Endothelial cell of umbilical vein (primary cell): ENCODE results near the gene GOLGA6L10. TPM values are rescaled to one million over a fixed set of nuclear protein-coding genes. Genes with fewer than 3 reads are reported as not detected.

Experiments used
- BruUV-seq: library from RNA; stranded (reverse); fragments of 400-500 nt; replicated peaks from 2 replicates; lab custom pipeline; 2021; lab: Mats Ljungman, UMichigan
- CTCF ChIA-PET: fragments of 300-600, 350-600 bp; sonication (Branson Sonifier 250); formaldehyde crosslinking; loops from one replicate; lab custom pipeline; 2021; ENCODE audit warnings: antibody characterized with exemption, inconsistent platforms; lab: Charles Lee
- POLR2A ChIA-PET: fragments of 300-600, 350-600 bp; sonication (Branson Sonifier 250); formaldehyde crosslinking; loops from one replicate; lab custom pipeline; 2021; ENCODE audit warnings: antibody characterized with exemption, inconsistent platforms; lab: Charles Lee
- DNase-seq: peaks from one replicate; pipeline ENCODE4 v3.0.0-alpha.2; 2011; ENCODE audit warnings: low read depth, low spot score
- FAIRE-seq: peaks from 2 replicates; lab custom pipeline; 2011; peaks lifted over from hg19 to GRCh38; lab: Jason Lieb, UNC
- H2AFZ ChIP-seq: 2 replicates; pipeline ENCODE4 v1.6.0; 2012; ENCODE audit warnings: low read depth, low read length, control low read depth, inconsistent platforms
- H3K27ac ChIP-seq: 2 replicates; pipeline ENCODE4 v1.5.1; 2011; ENCODE audit warnings: low read depth, mild to moderate bottlenecking, control low read depth, low read length, moderate library complexity; ENCODE audit not compliant: insufficient read depth
- H3K27me3 ChIP-seq, 2 experiments: 2 replicates each; pipeline versions ENCODE4 v1.6.0 to v1.6.1; 2011; ENCODE audit warnings: low read length in 2 of 2, mixed read lengths in 1 of 2; ENCODE audit not compliant: control insufficient read depth in 2 of 2, insufficient read depth in 2 of 2
- H3K36me3 ChIP-seq, 2 experiments: 2 replicates in 1 of 2; 3 replicates in 1 of 2; pipeline ENCODE4 v1.5.1; 2011; ENCODE audit warnings: low read length in 2 of 2, mild to moderate bottlenecking in 1 of 2, moderate library complexity in 1 of 2; ENCODE audit not compliant: control insufficient read depth in 2 of 2, insufficient read depth in 2 of 2; ENCODE audit errors: extremely low read depth in 1 of 2
- H3K4me1 ChIP-seq: 3 replicates; pipeline ENCODE4 v1.5.1; 2011; ENCODE audit warnings: mild to moderate bottlenecking, low read length; ENCODE audit not compliant: control insufficient read depth, insufficient read depth; ENCODE audit errors: extremely low read depth
- H3K4me2 ChIP-seq: 2 replicates; pipeline ENCODE4 v1.6.1; 2011; ENCODE audit warnings: low read length, control low read depth, mixed read lengths; ENCODE audit not compliant: insufficient read depth
- H3K4me3 ChIP-seq, 3 experiments: fragments of 200-600 bp in 1 of 3; sonication (generic), shearing (Covaris generic) in 1 of 3; replicated peaks in 1 of 3; 2 replicates each; pipeline ENCODE4 v1.5.1; 2011 to 2016; ENCODE audit warnings: control low read depth in 3 of 3, low read length in 3 of 3, mild to moderate bottlenecking in 2 of 3, inconsistent platforms in 1 of 3, low read depth in 1 of 3, moderate library complexity in 1 of 3; ENCODE audit not compliant: insufficient read depth in 1 of 3
- H3K79me2 ChIP-seq: 2 replicates; pipeline ENCODE4 v1.6.0; 2012; ENCODE audit warnings: low read length, inconsistent platforms; ENCODE audit not compliant: control insufficient read depth, insufficient read depth
- H3K9ac ChIP-seq: replicated peaks from 2 replicates; pipeline ENCODE3; 2011; ENCODE audit warnings: low read length, control low read depth; ENCODE audit not compliant: insufficient read depth; ENCODE audit errors: extremely low read depth
- H3K9me1 ChIP-seq: replicated peaks from 3 replicates; pipeline ENCODE4 v1.6.0; 2011; ENCODE audit warnings: mild to moderate bottlenecking, low read length; ENCODE audit not compliant: control insufficient read depth, insufficient read depth; ENCODE audit errors: extremely low read depth
- H3K9me3 ChIP-seq: replicated peaks from 2 replicates; pipeline ENCODE4 v1.5.1; 2012; ENCODE audit warnings: low read length, inconsistent platforms; ENCODE audit not compliant: control insufficient read depth, insufficient read depth
- H4K20me1 ChIP-seq: replicated peaks from 2 replicates; pipeline ENCODE3; 2011; ENCODE audit warnings: mild to moderate bottlenecking, low read length; ENCODE audit not compliant: control insufficient read depth, insufficient read depth; ENCODE audit errors: extremely low read depth
- CTCF ChIP-seq, 2 donors: IDR thresholded peaks; 1 replicate in 1 of 2; 2 replicates in 1 of 2; pipeline ENCODE4 v1.5.1; 2011; ENCODE audit warnings: low read length in 2 of 2, mild to moderate bottlenecking in 2 of 2, moderate library complexity in 2 of 2, control low read depth in 1 of 2, inconsistent platforms in 1 of 2, low read depth in 1 of 2; ENCODE audit not compliant: insufficient read depth in 1 of 2; ENCODE audit errors: extremely low read depth in 1 of 2
- EZH2 ChIP-seq: IDR thresholded peaks from 2 replicates; pipeline ENCODE4 v1.6.1; 2012; ENCODE audit warnings: borderline replicate concordance, low read depth, mild to moderate bottlenecking, moderate library complexity, low read length, inconsistent platforms; ENCODE audit not compliant: severe bottlenecking
- FOS ChIP-seq: IDR thresholded peaks from 2 replicates; pipeline ENCODE4 v1.6.1; 2011; ENCODE audit warnings: mild to moderate bottlenecking, low read length, moderate library complexity, borderline replicate concordance; ENCODE audit not compliant: insufficient read depth
- GATA2 ChIP-seq: IDR thresholded peaks from 2 replicates; pipeline ENCODE4 v1.7.0; 2011; ENCODE audit warnings: low read depth, mild to moderate bottlenecking, moderate library complexity, mixed read lengths, low read length; ENCODE audit not compliant: insufficient read length, insufficient read depth
- JUN ChIP-seq: IDR thresholded peaks from 2 replicates; pipeline ENCODE4 v1.6.1; 2011; ENCODE audit warnings: borderline replicate concordance, low read depth; ENCODE audit not compliant: insufficient read length, insufficient read depth
- MAX ChIP-seq: IDR thresholded peaks from 2 replicates; pipeline ENCODE4 v1.6.1; 2011; ENCODE audit not compliant: insufficient read depth, insufficient read length
- MYC ChIP-seq: IDR thresholded peaks from one replicate; pipeline ENCODE4 v1.6.1; 2011; ENCODE audit warnings: mild to moderate bottlenecking, low read depth, low read length
- POLR2A ChIP-seq: IDR thresholded peaks from 2 replicates; pipeline ENCODE4 v1.6.1; 2012; ENCODE audit warnings: low read depth, mild to moderate bottlenecking, control low read depth, low read length
- POLR2AphosphoS5 ChIP-seq: IDR thresholded peaks from 2 replicates; pipeline ENCODE4 v1.6.1; 2012; ENCODE audit warnings: low read depth, mild to moderate bottlenecking, control low read depth, low read length, moderate library complexity; ENCODE audit not compliant: insufficient read depth
- dilution Hi-C: fragments of 300-500 bp; cut with MboI; formaldehyde crosslinking; loops from one replicate; pipeline ENCODE4 v1.15.0; 2019; ENCODE audit warnings: low sequenced_read_pairs; ENCODE audit not compliant: extremely low pct_ligation_motif_present
- intact Hi-C: fragments of 100-400 bp; cut with micrococcal nuclease; formaldehyde crosslinking; loops from one replicate; pipeline ENCODE4 v1.10.0; 2022
- polyA plus RNA-seq, 4 experiments: library from polyadenylated mRNA; depleted of rRNA in 3 of 4; stranded (reverse) in 3 of 4; unstranded in 1 of 4; fragments of >200 nt; gene quantifications; 2 replicates each; pipeline versions ENCODE4 v1.2.1 to v1.2.3, GENCODE V29; 2011 to 2012; ENCODE audit warnings: missing spikeins in 1 of 4
- total RNA-seq: library from RNA; stranded (reverse); gene quantifications from 2 replicates; pipeline ENCODE4 v1.2.3, GENCODE V29; 2021

Gene GOLGA6L10
- total and polyA plus RNA-seq, 2 donors (not counting 3 experiments of a cell fraction or from before 2014, with no cell fraction given): 1.2 to 3.9 TPM

GRCh38 chr15:82307714-82308081, 41.6 kb downstream of the GOLGA6L10 start:
- BruUV-seq: no TSS peak
- no peaks in the 10 kb centered on the region for H3K79me2 ChIP-seq
- no peak for TF ChIP-seq POLR2A
- no peak for TF ChIP-seq MYC
- no peak for TF ChIP-seq EZH2
- TF ChIP-seq JUN: no peak
- TF ChIP-seq FOS: no peak
- no peak for TF ChIP-seq MAX
- TF ChIP-seq GATA2: no peak
- no peak for TF ChIP-seq POLR2AphosphoS5
- TF ChIP-seq CTCF (IDR thresholded peaks at IDR 0.05; ENCODE audit: extremely low read depth in 1 of 2, insufficient read depth in 1 of 2, low read depth in 1 of 2, low read length in 2 of 2): no peak
- H3K4me1 ChIP-seq: no peaks in the 10 kb centered on the region
- H3K27me3 ChIP-seq: no peaks in the 10 kb centered on the region
- H3K4me3 ChIP-seq: no peak overlapping the region
- FAIRE-seq: no peak
- H2AFZ ChIP-seq: no peak overlapping the region
- H3K4me2 ChIP-seq: no peak overlapping the region
- no peaks in the 10 kb centered on the region for H3K36me3 ChIP-seq
- no peaks in the 10 kb centered on the region for H3K9me3 ChIP-seq
- intact Hi-C loops: no loop called here
- no peak for DNase-seq
- H3K27ac ChIP-seq: no peak overlapping the region
- H4K20me1 ChIP-seq: no peaks in the 10 kb centered on the region
- CTCF ChIA-PET: no interaction called here
- dilution Hi-C loops: no loop called here
- H3K9me1 ChIP-seq: no peaks in the 10 kb centered on the region
- H3K9ac ChIP-seq: no peak overlapping the region
- POLR2A ChIA-PET: no interaction called here
